G401.6 (cell line): ENCODE results near the gene FPR1.
"Not testable (repeated sequence)": the region's sequence is repeated elsewhere in the genome, so short reads cannot be mapped to it uniquely, and the experiment has no call there.

ENCODE experiments used
- FAIRE-seq: peaks from 2 replicates; lab custom pipeline; 2012; peaks lifted over from hg19 to GRCh38; lab: Jason Lieb, UNC

FPR1 gene

DNA sequence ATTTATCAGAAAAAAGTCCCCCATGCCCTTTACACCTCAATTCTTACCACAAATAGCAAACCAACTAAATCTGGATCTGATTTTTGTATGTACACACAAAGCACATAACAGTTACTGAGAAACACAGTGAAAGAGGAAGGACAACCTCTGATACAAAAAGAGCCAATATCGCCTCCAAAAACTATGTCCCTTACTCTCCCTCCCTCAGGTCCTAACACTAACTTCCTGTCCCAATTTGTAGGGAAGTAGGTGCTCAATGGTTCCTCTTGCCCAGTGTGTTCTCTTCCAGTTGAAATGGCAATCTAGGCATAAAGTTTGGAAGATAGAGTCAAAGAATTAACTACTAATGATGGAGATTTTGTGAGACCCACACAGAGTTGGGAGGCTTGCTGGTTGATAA, 27.5 kb upstream of the FPR1 start:
- no peak for FAIRE-seq

DNA sequence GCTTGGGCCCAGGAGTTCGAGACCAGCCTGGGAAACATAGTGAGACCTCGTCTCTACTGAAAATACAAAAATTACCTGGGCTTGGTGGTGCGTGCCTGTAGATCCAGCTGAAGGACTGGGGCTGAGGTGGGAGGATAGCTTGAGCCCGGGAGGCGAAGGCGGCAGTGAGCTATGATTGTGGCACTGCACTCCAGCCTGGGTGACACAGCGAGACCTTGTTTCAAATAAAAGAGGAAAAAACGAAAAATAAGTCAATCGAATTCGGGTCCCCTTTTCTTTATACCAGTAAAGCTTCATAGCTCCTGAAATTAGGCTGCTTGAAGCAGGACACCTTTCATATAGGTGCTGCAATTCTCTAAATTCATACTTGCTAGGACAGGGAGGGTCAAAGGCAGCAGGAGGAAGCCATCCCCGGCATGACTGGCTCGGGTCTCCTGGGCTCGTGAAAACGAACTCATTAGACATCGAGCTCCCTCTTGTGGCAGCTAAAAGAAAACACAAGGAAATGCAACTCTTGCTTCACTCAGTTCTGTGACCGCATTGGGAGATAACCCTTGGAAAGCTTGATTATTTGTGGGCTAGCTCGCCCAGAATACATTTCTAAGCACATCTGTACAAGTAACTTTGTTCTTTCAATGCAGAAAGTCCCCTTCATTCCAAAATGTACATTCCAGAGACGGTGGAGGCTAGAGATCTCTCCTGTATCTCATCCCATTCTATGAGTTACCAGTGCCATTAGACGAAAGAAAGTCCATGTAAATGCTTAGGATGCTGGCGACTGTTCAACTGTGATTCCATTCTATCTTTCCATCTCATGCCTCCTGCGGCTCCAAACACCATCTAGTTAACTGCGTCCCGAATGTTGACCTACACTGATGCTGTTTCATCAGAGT, 26.1 kb upstream of the FPR1 start:
- peak; percentile 79 for FAIRE-seq

DNA sequence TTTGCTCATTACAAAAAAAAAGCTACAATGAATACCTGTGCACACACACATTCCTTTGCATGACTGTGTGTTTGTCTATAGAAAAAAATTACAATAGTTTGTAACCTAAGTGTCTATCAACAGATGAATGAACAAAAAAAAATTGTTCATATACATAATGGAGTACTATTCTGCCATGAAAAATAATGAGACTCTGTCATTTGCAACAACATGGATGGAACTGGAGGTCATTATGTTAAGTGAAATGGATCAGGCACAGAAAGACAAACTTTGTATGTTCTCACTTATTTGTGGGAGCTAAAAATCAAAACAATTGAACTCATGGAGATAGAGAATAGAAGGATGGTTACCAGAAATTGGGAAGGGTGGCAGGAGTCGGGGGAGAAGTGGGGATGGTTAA, 24.9 kb upstream of the FPR1 start:
- FAIRE-seq = not testable (repeated sequence)

GRCh38 chr19:51772977-51773376, 21.3 kb upstream of the FPR1 start:
- FAIRE-seq = no peak

- no peak for FAIRE-seq
Observed at GRCh38 chr19:51771376-51772130, 19.9 kb upstream of the FPR1 start.

DNA sequence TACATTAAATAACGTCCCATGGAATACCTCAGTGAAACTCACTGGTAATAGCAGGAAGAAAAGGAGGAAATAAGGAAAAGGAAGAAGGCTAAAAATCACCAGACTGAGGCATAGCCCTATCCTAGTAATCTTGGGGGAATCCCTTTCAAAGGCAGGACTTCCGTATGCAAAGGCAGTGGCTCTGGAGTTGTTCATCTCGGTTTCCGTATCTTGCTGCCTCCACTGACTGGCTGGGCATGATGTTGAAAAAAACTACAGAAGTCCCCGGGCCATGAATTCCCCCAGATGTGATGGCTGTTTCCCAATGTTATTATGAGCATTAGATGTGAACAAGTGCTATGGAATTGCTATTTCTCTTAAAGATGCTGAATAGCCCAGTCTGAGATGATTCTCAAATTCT, 14.8 kb upstream of the FPR1 start:
- no peak for FAIRE-seq

DNA sequence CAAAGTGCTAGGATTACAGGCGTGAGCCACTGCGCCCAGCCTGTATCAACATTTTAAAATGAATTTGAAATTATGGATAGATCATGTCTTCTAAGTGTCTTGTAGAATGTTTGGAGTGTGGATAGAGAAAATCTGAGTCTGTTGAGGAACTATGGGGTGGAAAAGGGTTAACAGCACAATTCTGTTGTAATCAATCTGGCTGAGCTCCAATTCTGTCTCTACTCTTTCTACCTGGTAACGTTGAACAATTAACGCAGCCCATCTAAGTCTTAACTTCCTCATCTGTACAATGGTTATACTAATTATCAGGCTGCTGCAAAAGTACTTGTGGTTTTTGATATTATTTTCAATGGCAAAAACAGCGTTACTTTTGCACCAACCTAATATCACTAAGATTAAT, 13.4 kb upstream of the FPR1 start:
- FAIRE-seq = no peak

- no peak for FAIRE-seq
Observed at GRCh38 chr19:51761696-51762095, 10.0 kb upstream of the FPR1 start.

DNA sequence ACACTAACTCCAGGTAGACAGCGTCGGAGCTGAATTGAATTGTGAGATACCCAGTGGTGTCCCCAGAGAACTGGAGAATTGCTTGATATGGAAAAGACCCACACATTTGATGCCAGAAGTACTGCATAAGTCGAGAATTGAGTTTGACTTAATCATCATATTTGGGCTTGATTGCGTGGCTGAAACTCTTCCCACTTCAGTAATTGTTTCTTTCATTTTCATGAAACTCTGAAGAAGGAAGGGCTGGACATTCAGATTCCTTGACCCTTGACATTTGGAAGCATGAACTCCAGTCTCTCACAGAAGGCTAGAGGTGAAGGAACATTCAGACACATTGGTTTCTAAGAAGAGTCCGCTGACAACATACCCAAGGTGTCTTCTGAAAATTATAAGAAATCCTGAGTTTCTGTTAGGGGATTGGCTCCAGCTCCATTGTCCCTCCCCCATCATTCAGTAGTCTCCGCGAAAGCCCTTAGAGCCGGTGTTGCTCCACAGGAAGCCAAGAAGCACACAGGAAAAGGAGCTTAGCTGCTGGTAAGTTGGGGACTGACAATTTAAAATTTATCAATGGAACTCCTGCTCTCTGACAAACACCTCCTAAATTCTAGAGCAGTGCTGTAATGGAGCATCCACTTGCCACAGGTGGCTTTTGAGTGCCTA, 9.1 kb upstream of the FPR1 start, which contains the start of gene FPR2:
FPR2 (plus strand) TSS at position 484 of the 660 bp plus-strand sequence. CDS start 7,479 bp downstream, outside the sequence.
- no peak for FAIRE-seq

DNA sequence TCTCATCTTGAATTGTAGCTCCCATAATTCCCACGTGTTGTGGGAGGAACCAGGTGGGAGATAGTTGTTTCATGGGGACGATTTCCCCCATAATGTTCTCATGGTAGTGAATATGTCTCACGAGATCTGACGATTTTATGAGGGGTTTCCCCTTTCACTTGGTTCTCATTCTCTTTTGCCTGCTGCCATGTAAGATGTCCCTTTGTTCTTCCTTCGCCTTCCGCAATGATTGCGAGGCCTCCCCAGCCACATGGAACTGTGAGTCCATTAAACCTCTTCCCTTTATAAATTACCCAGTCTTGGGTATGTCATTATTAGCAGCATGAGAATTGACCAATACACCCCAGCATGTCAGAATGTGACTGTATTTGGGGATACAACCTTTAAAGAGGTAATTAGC, 3.9 kb upstream of the FPR1 start:
- FAIRE-seq = no peak

- FAIRE-seq = no peak
Observed at GRCh38 chr19:51754770-51755169, 3.1 kb upstream of the FPR1 start.

GRCh38 chr19:51754109-51754508, 2.4 kb upstream of the FPR1 start:
- FAIRE-seq = no peak

DNA sequence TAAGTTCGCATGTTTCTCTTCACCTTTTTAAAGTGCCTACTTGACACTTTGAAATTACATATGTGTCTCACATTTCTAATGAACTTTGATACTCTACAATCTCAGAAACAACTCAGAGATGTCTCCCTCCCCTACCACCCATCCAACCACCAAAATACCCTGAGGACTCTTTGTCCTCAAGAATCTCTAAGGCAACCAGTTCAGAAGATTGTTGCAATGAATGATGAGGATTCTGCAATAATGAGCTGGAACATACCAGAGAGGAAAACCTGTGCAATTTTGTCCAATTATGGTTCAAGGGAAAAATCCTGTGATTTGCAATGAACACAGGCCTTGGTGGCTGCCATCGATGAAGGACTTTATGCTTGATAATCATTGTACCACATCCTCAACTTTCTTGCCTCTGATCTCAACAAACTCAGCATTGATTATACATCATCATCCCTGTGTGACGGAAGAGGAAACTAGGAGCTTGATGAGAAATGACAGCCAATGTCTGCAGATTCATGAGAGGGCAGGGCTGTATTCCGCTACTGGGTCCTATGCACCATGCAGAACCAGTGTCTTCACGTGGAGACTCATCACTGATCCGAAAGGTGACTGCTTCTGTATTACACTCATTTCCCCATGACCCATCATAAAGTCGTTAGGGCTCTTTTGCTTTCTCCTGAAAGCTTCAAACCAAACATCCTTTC, 1.1 kb downstream of the FPR1 start:
- no peak for FAIRE-seq

GRCh38 chr19:51749979-51750378, 1.7 kb downstream of the FPR1 start:
- no peak for FAIRE-seq

GRCh38 chr19:51746731-51747130, 4.9 kb downstream of the FPR1 start:
- no peak for FAIRE-seq

- FAIRE-seq = no peak
Observed at GRCh38 chr19:51743405-51743804, 8.3 kb downstream of the FPR1 start.

DNA sequence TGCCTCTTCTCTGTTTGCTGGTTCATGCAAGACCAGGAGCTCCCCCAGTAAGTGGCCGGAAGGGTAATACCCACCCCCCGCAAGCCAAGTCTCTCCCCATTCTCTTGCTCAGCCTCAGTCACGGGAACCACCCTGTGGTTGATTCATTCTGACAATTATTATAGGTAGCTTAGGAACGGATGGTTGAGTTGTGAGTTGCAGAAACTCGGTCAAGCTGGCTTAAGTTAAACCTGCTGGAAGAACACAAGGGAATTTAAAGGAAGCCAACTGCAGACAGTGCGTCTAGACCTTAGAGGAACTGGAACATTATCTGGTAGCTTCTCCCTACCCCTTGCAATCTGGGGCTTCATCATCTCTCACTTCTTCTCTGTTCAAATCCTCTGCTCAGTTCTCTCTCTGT, 8.9 kb downstream of the FPR1 start:
- FAIRE-seq = no peak

GRCh38 chr19:51740356-51740755, 11.3 kb downstream of the FPR1 start:
- FAIRE-seq = no peak

DNA sequence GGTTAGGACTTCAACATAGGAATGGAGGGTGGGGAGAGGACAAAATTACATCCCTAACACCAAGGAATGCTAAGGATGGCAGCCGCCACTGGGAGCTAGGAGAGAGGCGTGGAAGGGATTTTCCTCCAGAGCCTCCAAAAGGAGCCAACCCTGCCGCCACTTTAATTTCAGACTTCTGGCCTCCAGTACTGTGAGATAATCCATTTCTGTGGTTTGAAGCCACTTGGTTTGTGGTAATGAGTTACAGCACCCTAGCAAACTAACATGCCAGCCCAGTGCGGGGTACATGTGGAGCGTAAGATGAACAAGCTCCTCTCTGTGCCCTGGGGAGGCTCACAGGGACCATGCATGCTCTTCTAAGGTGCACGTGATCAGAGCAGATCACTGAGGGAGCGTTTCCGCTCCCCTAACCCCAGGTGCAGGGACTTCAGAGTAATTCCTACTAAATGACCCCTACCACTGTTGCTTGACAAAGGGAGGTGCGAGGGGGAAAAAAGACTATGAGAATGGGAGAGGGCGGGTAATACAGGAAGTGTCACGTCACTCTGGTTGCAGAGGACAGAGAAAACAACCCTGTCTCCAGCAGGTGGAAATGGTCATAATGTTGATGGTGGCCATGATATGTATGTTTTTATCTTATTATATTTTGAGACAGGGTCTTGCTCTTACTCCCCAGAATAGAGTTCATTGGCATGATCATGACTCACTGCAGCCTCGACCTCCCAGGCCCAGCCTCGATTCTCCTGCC, 12.0 kb downstream of the FPR1 start:
- no peak for FAIRE-seq

GRCh38 chr19:51738523-51738922, 13.2 kb downstream of the FPR1 start:
- not testable (repeated sequence) for FAIRE-seq

- FAIRE-seq = no peak
Observed at GRCh38 chr19:51737924-51738323, 13.8 kb downstream of the FPR1 start.

DNA sequence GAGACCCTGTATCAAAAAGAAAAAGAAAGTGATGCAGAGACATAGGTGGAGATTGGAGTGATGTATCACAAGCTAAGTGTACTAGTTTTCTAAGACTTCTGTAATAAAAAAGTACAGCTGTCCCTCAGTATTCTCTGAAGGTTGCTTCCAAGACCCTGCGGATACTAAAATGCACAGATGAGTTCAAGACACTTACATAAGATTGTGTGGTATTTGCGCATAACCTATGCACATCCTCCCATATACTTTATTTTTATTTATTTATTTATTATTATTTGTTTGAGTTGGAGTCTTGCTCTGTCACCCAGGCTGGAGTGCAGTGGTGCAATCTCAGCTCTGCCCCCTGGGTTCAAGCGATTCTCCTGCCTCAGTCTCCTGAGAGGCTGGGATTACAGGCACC, 14.3 kb downstream of the FPR1 start:
- no peak for FAIRE-seq
